NCI-H2081 treated with DMSO at 0.1 percent for 48 hours (cell line): ENCODE data around the gene ODC1.

ENCODE experiments used
- DNase-seq: peaks from one replicate; lab custom pipeline; 2025; lab: John Stamatoyannopoulos, UW

ODC1 gene

DNA sequence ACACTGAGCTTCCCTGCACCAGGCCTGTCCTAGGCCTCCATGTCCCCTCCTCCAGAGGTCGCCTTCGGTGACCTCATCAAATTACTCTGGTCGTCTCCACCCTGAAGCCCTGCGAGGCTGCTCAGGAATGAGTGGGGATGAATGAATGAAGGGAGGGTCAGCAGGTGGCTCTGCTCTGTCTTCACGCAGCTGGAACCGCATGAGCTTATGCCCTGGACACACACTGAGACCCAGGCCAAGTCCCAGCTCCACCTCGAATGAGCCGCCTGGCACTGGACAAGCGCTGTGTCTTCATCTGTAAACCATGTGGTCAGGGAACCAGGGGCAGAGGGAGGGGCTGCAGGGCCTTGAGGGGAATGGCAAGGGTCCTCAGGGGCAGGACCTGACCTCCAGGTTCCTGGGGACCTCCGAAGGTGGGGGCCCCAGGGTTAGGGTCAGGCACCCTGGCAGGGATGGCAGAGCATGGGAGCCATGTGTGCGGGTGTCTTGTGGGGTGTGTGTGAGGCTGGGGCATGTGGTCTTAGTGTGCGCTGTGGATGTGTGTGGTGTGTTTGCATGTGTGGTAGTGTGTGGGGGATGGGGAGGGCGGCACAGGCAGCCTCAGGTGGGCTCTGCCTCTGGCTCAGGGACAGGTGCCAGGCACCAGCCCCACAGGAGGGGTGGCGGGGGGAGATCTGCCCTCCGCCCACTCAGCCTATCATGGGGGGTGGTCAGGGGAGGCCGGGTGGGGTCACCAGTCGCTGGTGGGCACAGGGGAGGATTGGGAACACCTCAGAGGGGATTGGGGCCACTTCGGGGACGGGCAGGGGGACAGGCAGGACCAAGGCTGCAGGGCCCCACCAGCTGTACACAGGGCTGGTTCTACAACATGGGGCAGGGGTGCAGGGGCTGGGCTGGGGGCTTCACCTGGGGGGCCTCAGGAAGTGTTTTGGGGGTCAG lies 13.9 kb downstream of the ODC1 start:
- no peak for DNase-seq

- no peak for DNase-seq
Observed at GRCh38 chr2:10433264-10433946, 14.7 kb downstream of the ODC1 start.

- DNase-seq = no peak
Observed at GRCh38 chr2:10432311-10433181, 15.6 kb downstream of the ODC1 start.

GRCh38 chr2:10431797-10432196 lies 16.3 kb downstream of the ODC1 start:
- DNase-seq = no peak

- DNase-seq = no peak
Observed at GRCh38 chr2:10430886-10431622, 17.1 kb downstream of the ODC1 start.

DNA sequence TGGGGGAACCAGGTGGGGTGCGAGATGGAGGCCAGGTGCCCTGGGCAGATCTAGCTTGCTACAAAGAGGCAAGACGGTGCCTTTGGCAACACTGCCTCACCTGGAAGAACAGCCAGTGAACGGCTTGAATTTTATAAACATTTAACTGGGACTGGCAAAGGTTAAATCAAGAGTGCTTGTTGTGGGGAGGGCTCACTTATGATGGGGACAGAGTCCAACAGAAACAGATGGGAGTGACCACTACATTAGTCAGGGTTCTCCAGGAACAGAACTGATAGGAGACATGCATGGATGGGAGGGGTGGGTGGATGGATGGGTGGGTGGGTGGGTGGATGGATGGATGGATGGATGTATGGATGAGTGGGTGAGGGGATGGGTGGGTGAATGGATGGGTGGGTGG lies 19.2 kb downstream of the ODC1 start:
- no peak for DNase-seq

DNA sequence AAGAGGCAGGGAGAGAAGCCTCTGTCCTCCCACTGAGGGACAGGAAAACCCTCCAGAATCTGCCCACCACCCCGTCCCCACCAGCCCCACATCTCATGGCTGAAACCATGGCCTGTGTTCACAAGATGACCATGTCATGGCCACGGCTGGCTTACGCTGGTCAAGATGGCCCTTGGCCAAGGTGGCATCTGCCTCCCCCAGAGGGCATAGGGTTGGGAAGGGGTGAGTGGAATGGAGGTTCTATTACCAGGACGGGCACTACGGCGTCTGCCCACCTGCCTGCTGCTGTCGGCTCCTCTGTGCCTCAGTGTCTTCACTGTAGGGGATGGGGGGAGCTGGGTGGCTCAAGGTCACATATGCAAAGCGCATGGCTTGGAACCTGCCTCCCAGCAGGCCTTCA lies 19.8 kb downstream of the ODC1 start:
- DNase-seq = no peak

GRCh38 chr2:10427618-10427949 lies 20.5 kb downstream of the ODC1 start:
- no peak for DNase-seq

DNA sequence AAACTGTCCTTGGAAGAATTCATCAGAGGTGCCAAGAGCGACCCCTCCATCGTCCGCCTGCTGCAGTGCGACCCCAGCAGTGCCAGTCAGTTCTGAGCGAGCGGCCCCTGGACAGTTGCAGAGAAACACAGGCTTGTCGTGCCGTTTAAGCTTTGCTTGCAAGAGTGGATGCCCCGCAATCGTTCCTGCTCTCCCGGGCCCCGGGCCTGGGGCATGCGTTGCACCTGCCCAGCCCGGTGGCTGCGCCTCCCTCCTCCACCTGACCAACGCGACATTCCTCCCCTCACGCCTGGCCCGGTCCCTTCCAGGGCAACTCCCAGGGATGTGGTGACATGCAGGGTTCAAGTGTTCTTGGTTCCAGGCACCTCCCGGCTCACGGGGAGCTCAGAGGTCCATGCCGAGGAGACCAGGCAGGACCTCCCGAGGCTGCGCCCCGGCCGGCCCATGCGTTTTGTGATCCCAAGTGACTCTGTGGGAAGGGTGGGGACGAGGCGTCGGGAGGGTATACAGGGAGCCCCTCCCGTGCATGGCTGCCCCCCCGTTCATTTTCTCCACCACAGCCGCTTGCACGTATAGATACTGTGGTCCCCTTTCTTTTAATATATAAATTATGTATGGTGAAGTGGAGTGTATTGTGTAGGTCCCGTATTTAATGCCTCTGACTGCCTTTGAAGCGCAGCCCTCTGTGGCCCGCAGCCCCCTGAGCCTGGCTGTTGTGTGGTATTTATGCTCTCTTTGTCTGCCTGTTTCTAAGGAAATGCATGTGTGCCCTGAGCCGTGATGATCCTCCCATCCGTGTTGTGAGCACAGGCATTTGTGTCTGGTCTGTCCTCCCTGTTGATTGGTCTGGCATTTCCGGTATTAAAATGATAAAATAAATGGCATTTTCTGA lies 21.2 kb downstream of the ODC1 start:
- no peak for DNase-seq

DNA sequence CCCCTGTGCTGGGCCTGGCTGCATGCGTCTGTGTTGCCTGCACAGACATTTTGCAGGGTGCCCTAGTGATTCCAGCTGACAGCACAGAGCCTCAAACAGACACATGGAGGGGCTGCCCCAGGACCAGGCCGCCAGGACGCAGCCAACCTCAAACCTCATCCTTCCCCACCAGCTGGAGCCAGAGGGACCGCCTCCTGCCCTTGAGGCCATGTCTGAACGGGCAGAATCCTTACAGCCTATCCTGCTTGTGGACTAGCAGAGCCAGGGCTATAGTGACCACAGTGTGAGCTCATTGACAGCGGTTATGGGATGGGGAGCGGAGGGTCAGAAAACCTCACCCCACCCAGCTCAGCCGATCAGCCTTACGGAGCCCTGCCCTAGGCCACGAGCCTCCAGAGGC lies 22.4 kb downstream of the ODC1 start:
- DNase-seq = no peak

GRCh38 chr2:10424916-10425505 lies 23.1 kb downstream of the ODC1 start:
- DNase-seq = no peak

DNA sequence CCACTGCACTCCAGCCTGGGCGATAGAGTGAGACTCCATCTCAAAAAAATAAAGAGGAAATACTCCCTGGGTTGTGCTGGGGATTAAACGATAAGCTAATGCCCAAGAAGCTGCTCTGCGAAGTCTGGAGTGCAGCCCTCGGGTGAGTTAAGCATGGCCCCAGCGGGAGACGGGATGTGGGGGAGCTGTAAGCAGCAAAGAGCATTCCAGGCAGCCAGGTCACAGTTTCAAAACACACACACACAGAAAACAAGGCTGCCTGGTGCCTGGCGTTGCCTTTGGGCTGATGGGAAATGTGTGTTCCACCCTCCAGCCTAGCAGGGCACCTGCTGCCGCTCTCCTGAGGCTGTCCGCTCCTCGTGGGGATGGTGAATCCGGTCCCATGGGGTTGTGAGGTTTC lies 24.1 kb downstream of the ODC1 start:
- no peak for DNase-seq

- DNase-seq = no peak
Observed at GRCh38 chr2:10423400-10423774, 24.7 kb downstream of the ODC1 start.

GRCh38 chr2:10422732-10423399 lies 25.3 kb downstream of the ODC1 start:
- no peak for DNase-seq

DNA sequence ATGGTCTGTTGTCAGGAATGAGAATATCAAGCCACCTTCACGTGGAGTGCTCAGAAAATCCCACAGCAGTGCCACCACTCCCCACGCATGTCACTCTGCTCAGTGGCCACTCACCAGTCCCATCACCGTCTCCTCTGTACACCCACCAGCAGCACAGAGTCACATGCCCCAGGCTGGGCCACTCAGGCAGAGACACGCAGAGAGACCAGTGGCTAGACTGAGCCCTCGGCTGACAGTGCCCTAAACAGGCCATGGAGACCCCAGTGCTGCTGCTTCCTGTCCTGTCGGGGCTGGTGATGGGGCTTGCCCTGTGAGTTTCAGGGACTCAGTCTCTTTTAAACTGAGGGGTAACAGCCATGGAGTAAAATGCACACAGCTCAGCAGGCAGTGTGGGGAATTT lies 25.9 kb downstream of the ODC1 start:
- no peak for DNase-seq

GRCh38 chr2:10419553-10420257 lies 28.4 kb downstream of the ODC1 start:
- no peak for DNase-seq

GRCh38 chr2:10417551-10418335 lies 30.4 kb downstream of the ODC1 start:
- DNase-seq = no peak

- no peak for DNase-seq
Observed at GRCh38 chr2:10415640-10416039, 32.5 kb downstream of the ODC1 start.
